Ecto neural progenitor cell (in vitro differentiated cells): Measurements from ENCODE around the gene IGSF9.

Source experiments
- DNase-seq: peaks from one replicate; pipeline ENCODE4 v3.0.0-alpha.2; 2018; ENCODE audit warnings: low spot score

The IGSF9 gene

DNA sequence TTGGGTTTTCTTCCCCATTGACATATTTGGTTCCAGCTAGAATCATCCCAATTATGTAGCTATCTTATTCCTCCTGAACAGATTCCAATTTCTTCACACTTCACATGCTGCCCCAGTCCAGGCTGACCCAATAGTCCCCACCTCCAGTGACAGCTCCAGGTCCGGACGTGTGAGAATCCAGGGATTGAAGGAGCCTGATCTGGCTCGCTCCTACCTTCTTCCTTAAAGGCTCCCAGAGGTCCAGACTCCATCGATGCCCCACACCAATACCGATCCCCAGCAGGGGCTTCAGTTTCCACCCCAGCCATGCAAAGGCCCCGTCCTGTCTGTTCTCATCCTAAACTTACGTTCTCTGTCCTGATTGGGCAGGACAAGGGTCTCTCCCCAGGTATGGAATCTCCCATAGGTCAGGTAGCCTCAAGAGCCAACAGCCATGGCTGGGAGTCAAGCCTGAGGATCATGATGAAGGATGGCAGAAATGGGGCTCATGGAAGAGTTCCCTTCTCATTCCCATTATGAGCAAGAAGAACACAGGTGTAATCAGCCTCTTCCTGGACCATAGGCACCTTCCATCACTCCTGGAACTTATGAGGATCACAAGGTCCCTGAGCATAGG lies 29.0 kb upstream of the IGSF9 start:
- DNase-seq: no peak

DNA sequence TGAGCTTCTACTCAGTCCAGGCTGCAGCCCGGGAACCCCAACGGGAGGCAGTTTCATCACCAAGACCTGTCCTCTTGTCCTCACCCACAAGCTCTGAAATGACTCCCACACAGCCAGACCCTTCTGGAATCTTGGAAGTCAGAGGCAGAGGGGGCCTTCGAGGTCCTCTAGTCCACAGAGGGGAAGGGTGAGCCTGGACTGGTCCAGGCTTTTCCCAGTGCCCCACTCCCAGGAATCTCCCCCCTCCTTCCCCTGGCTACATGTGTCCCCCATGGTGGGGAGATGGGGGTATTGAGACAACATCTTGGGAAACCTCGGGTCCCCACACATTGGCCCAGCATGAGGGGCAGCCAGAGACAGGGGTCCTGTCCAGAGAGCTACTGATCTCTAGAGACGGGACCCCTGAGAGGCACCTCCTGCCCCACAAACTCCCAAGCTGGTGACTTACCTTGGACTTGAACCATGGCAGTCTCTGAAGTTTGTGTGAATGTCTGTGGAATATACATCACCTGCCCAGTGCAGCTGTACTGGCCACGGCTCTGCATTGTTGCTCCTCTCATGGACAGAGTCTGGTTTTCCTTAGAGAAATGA lies 28.0 kb upstream of the IGSF9 start:
- no peak for DNase-seq

DNA sequence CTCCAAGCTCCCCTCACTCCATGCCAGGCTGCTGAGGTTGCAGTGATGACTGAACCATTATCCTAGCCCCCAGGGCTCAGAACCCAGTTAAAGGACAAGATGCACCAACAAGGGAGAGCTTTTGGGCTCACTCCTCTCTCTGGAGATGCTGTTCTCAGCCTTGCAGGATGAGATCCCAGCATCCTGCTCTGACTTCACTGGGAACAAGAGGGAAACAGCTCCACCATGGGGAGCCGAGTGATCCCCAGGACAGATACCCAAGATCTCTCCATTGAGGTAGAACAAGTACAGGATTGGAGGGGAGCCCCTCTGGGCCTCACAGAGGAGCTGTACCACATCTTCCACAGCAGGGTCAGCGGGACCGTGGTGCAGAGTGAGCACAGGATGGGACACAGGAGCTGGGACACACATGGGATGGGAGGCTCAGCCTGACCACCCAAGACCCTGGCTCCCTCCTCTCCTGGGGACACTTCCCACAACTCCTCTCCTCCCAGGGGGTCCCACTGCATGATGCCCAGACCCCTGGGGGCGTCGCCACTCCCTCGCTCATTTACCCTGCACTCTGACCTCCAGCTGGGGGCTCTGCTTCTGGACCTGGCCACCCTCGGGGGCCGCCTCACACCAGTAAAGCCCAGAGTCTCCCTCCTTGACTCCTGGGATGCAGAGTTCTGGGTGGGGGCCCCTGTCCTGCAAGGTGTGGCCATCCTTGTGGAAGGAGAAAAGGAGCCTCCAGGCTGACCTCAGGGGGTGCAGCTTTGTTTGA lies 27.2 kb upstream of the IGSF9 start:
- DNase-seq: no peak

DNA sequence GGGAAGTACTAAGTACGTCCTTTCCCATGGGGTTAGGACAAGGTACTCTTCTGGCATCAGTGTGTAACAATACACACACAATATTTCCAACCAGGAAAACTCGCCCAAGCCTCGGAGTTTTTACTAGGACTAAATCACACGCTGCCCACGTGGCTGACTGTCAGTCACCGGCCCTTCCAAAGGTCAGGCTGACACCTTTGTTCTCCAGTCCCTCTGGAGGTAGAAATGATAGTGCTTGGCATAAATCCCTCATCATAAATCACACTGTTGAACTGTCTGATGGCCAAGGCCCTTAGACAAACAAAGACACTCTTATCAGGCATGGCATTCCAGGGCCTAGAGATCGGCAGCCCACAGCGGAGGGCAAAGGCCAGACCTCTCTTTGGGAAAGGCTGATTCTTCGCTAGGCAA lies 25.5 kb upstream of the IGSF9 start:
- DNase-seq: no peak

DNA sequence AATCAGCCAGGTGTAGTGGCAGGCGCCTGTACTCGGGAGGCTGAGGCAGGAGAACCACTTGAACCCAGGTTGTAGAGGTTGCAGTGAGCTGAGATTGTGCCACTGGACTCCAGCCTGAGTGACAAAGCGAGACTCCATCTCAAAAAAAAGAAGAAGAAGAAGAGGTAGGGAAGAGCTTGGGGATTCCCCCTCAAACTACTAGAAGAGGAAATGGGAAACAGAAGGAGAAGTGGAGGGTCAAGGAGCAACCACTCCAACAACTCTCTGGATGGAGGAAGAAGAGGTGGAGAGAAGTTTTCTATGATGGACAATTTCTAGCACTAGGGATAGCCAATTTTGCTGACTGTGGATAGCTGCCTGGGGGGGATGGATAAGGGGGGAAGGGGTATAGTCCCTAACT lies 23.5 kb upstream of the IGSF9 start:
- DNase-seq: no peak

DNA sequence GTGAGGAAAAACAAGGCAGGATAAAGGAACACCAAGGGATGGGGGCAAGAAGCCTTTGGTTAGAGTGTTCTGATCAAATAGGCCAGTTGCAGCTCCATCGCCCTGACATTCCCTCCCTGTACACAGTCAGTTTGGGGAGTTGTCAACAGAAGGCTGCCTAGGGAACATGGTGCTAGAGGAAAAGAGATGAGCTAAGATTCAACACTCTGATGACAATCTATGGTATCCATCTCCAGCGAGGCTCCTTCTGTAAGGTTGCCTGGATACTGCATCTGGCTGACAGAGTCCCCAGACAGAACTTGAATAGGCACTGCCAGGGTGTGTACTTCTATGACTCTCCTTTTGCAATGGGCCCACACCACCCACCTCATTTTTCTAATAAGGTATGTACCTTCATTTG lies 19.9 kb upstream of the IGSF9 start:
- DNase-seq: no peak

DNA sequence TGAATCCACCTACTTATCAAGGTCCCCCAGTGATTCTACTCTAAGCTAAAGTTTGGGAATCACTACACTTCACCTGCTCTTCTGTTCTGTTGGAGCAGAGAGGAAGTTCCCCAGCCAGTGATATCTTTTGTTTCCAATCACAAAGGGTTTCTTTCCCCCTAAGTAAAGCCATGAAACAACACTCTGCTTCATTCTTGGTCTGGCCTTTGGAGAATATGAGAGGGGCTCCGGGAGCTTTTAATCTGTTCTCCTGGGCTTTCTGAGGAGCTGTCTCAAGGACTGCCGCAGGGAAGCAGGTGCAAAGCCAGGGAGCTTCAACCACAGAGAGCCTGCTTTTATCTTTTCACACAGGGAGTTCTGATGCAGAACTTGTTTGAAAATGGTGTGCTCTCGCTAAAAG lies 18.7 kb upstream of the IGSF9 start:
- DNase-seq: no peak

DNA sequence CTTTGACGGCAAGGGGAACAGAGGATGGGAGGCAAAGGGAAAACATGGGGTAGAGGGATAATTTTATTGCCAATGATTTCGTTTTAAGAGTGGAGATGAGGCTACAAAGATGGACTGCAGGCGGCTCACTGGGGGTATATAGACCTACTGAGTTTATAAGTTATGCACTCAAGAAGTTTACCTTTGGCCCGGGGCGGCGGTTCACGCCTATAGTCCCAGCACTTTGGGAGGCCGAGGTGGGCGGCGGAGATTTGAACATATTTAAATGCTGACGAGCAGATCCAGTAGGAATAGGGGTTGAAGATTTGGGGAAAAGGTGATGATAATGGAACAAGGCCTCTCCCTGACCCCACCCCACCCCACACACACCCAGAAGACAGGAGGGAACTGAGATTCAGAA lies 16.8 kb upstream of the IGSF9 start:
- DNase-seq: no peak

DNA sequence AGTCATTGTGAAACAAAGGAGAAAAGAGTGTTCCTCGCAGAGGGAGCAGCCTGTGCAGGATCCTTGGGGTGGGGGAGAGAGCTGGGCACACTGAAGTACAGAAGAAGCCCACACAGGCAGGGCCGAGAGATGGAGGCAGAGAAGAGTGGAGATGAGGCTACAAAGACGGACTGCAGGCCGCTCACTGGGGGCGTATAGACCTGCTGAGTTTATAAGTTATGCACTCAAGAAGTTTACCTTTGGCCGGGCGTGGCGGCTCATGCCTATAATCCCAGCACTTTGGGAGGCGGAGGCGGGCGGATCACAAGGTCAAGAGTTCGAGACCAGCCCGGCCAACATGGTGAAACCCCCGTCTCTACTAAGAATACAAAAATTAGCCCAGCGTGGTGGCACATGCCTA lies 16.2 kb upstream of the IGSF9 start:
- no peak for DNase-seq

DNA sequence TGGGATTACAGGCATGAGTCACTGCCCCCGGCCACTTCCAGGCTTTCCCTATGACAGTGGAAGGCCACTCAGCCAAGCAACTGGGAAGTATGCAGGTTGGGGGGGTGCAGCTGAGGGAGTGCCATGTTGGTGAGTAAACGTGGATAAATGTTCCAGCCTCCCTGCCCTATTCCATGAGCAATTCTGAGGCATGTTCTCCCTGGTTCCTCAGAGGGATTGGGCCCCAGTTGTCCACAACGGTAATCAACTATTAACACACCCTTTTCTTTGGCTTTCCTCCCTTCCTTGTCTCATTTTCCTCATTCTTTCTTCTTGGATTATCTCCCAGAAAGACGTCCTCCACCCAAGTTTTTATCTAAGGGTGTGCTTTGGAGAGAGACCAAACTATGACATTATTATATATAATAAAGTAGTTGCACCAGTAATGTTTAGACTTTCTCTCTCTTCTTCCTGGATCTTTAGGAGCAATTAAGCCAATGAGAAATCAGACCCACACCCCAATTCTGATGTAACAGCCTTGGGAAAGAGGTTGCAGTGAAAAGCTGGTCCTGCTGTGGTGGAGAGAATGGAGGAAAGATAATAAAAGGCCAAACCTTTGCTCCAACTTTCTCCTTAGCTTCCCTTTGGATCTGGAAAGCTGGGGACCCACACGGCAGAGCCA lies 15.4 kb upstream of the IGSF9 start:
- no peak for DNase-seq

DNA sequence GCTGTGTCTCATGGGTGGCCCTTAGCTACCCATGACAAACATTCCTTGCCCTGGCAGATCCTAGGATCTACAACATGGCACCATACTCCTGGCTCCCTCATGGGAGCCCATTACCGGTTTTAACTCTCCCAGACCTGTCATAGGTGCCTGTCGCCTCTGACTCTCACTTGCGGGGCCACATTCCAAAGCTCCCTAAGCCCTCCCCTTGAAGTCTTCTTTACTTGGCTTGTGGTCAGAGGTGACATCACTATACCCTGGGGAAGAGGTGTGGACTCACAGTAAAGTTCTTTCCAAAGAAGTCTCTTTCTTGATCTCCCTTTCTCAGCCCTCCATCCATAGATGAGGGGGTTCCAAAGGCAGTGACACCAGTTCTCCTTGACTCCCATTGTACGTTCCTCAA lies 14.0 kb upstream of the IGSF9 start:
- no peak for DNase-seq

DNA sequence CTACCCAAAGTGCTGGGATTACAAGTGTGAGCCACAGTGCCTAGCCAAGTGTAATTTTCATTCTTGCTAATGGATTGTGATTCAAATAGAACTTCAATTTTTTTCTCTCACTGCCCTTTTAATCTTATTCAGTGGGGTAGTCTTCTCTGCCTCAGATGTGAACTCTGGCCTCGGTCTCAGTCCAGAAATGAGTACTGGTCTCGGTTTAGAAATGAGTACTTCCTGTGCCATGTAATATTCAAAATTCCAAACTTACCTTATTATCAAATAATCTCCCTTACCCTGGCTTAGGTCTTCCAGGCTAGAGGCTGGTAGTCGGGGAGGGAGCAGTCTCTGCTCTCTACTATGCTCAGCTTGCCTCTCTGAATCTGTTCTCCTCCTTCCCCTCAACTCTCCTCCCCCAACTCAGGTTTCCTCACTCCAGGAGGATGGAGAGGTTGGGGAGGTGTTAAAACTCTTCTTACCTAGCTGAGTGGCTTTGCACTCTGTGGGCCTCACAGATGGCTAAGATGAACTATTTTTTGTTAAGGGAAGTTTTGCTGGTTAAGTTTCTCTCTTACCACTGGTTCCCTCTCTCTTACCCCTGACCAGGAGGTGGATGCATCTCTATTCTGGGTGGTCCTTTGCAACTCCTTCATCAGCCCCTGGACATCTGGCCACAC lies 13.4 kb upstream of the IGSF9 start:
- DNase-seq: no peak

DNA sequence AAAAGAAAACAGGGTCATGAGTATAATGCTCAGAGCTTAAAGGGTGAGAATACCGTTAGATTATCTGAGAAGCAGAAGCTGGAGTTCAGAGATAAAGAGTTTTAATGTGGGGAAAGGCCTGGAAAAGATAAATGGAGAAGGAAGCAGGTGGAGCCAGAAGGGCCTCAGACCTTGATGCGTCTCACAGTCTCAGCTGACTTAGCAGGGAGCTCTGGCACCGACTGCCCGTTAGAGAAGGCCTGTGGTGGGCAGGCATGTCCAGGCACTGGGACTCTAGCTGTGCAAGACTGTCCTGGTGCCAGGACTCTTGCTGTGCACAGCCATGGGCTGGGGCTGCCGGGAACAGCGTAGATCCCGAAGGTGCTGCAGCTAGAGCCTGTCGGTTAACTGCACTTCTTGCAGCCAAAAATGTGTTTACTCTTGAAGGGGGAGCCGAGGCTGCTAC lies 12.4 kb upstream of the IGSF9 start:
- no peak for DNase-seq

DNA sequence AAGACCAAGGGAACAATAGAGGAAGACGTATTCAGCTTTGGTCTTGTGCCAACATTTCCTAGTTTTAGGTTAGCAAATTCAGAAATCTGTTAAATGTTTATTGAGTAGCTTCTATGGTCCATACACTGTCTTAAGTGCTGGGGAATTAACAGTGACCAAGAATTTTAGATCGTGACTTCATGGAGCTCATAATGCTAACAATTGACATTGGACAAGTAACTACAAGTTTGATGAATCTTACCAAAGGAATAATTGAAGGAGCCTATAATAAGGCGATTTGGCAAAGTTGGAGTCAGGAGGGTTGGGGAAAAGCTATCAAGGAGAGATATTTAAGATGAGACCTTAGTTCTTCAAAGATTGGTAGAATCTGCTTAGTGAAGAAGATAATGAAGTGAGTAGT lies 10.0 kb upstream of the IGSF9 start:
- DNase-seq: no peak

DNA sequence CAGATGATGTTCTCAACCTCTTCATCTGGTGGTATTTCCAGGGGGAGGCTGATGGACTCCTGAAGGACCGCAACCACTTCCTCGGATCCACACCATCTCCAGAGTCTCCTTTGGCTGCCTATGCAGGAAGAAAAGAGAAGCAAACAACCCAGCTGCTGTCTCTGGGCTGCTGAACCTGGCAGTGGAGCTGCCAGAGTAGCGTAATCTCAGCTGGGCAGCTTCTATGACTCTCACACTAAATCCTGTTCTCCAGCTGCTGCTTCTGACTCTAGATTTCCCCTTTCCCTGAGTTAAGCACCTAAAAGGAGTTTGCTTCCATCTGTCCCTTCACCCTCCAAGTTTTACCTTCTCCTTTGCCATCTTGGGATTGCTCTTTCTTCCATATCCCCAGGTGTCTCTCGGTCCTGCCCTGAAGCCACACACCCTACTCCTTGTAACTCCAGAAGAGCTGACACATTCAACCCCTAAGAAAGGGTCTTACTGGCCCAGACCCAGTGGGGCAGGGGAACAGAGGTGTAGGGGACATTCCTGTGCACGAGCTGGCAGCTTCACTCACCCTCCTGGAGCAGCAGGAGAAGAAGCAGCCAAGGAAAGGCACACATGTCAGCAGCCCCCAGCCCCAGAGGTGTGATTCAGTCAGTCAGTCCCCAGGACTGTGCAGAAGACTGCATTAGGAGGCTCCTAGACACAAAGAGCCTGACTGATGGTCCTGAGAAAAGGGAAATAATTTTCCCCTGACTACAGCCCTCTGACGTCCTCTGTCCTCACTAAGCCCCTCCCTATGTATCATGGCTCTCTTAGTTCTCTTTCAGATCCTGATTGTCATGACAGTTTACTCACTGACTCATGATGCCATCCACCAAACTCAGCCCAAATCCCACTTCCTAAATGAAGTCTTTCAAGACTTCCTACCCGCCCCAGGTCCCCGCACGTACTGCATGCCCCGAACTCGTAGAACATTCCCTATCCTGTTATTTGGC lies 8.4 kb upstream of the IGSF9 start, which contains the start of gene SLAMF9:
Gene SLAMF9 (minus strand): TSS at position 702 of the 980 bp plus-strand sequence. CDS start 100 bp downstream, at position 602.
- no peak for DNase-seq

DNA sequence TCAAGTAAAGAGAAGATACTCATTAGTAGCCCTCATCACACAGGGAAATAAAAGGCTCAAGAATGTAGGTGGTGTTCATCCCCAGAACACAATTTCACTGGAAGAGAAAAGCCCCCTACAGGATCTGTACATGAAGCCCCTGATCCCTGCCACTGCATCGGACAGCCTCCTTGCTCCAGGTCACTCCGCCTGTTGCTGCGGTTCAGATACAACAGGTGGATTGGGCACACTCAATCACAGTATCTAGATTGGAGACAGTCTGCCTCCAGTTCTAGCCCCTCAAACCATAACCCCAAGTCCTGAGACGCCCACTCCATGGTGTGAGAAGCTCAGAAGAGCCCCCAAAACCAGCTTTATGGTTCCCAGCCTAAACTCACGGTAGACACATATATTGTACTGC lies 7.5 kb upstream of the IGSF9 start:
- no peak for DNase-seq

DNA sequence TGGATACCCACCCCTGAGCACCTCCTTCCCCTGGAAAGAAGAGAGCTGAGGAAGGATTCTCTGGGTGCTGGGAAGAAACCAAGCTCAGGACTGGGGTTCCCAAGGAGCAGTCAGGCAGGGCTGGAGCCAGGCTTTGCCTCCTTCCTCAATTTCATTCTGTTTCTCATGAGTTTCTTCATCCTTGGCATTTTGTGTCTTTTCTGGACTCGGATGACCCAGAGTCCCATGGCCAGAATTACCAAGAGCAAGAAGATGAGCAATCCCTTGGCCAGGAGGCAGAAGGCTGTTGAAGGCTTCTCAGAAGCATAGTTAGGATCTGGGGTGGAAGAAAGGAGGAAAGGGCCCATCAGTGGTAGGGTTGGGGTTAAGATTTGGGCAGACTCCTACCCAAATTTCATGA lies 6.1 kb upstream of the IGSF9 start:
- no peak for DNase-seq

DNA sequence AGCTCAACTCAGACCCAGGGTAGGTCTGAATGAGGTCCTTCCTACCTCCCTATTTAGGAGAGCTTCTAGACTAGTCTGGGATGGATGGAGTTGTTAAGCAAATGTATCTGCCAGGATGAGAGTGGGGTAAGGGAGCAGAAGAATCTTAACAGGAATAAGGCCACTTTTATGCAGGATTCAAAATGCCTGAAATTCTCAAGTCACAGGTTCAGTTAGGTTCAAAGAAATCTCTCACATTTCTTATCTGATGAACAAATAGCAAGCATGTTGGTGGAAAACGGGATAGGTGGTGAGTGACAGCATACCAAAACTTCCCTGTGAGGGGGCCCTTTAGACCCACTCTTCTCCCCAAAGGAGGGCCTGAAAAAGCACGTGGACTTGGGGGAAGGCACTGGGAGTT lies 5.6 kb upstream of the IGSF9 start:
- DNase-seq: no peak

DNA sequence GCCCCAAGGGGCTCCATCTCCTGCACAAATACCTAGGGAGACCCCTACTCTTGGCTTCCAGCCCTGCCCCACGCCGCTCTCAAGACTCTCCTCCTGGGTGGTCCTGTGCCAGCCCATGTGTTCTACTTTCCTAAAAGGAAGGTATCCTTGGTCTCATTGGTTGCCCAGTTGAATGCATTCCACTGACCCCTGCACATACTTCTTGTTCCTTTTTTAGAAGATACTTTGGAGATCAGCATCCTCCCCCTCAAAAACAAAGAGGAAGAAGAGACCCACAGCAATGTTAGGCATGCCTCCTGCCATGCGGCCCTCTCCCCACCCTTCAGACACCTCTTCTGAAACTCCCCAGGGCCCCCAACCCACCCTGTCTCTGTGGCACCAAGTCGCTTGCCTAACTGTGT lies 4.6 kb upstream of the IGSF9 start:
- DNase-seq: no peak

DNA sequence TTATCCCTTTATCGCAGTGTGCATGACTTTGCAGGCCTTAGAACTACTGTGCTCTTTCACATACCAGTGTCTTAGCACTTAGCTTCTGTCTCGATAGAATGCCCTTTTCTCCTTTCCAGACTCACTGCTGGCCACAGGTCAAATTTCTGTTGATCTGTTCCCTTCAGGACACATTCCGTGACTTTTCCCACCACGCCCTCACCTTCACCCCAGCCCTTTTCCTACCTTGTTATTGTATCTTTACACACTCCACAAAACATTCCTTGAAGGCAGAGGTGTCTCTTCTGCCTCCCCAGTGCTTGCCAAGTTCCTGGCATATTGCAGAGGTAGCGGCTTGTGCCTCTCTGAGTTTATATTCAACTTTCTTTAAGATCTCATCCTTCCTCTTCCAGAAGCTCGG lies 3.7 kb upstream of the IGSF9 start:
- DNase-seq: no peak

DNA sequence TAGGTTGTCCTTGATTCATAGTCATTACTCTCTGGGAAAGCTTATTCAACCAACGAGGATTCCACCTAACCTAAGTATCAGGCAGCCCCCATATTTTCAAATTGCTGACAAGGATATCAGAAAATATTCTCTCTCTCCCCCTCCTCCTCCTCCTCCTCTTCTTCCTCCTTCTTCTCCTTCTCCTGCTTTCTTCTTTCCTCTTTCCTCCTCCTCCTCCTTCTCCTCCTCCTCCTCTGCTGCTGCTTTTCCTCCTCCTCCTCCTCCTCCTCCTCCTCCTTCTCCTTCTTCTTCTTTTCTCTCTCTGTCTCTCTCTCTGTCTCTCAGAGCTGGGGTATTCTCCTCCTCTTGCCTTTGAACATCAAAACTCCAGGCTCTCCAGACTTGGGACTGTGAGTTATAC lies 2.5 kb upstream of the IGSF9 start:
- no peak for DNase-seq
